Nephron (organoid): ENCODE measurements around the gene TRIML2.

Source experiments
- H3K27ac Mint-ChIP-seq, 3 experiments: 2 replicates each; pipeline ENCODE4 v1.8.0; 2020; ENCODE audit warnings: mixed read lengths in 3 of 3, mild to moderate bottlenecking in 2 of 3, moderate library complexity in 1 of 3
- H3K27me3 Mint-ChIP-seq: 2 replicates; pipeline ENCODE4 v1.8.0; 2021; ENCODE audit warnings: low read depth, mild to moderate bottlenecking, moderate library complexity, mixed read lengths
- H3K36me3 Mint-ChIP-seq: 2 replicates; pipeline ENCODE4 v1.8.0; 2020; ENCODE audit warnings: low read depth, mixed read lengths
- H3K4me1 Mint-ChIP-seq: 2 replicates; pipeline ENCODE4 v1.8.0; 2020; ENCODE audit warnings: mixed read lengths
- H3K4me3 Mint-ChIP-seq, 3 experiments: 2 replicates each; pipeline ENCODE4 v1.8.0; 2020; ENCODE audit warnings: mild to moderate bottlenecking in 3 of 3, mixed read lengths in 3 of 3, moderate library complexity in 2 of 3
- H3K9me3 Mint-ChIP-seq: 2 replicates; pipeline ENCODE4 v1.8.0; 2020; ENCODE audit warnings: mixed read lengths
- TF ChIP-seq, protein P1 (sequence below), 3 experiments: fragments of 200-600 bp; sonication (generic); IDR thresholded peaks; one replicate each; pipeline ENCODE4 v1.5.0; 2021; ENCODE audit warnings: antibody characterized with exemption in 3 of 3; ENCODE audit not compliant: unreplicated experiment in 3 of 3

The TRIML2 gene

DNA sequence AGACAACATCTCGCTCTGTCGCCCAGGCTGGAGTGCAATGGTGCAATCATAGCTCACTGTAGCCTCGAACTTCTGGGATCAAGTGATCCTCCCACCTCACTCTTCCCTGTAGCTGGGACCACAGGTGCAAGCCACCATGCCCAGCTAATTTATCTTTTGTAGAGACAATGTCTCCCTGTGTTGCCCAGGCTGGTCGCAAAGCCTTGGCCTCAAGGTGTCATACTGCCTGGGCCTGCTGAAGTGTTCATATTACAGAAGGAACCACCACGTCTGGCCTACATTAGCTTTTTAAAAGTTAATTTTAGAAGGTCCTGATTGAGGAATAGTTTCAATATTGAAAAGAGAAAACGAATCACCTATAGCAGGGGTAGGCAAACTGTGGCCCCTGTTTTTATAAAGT lies 22.5 kb downstream of the TRIML2 start:
- TF ChIP-seq, protein P1, sequence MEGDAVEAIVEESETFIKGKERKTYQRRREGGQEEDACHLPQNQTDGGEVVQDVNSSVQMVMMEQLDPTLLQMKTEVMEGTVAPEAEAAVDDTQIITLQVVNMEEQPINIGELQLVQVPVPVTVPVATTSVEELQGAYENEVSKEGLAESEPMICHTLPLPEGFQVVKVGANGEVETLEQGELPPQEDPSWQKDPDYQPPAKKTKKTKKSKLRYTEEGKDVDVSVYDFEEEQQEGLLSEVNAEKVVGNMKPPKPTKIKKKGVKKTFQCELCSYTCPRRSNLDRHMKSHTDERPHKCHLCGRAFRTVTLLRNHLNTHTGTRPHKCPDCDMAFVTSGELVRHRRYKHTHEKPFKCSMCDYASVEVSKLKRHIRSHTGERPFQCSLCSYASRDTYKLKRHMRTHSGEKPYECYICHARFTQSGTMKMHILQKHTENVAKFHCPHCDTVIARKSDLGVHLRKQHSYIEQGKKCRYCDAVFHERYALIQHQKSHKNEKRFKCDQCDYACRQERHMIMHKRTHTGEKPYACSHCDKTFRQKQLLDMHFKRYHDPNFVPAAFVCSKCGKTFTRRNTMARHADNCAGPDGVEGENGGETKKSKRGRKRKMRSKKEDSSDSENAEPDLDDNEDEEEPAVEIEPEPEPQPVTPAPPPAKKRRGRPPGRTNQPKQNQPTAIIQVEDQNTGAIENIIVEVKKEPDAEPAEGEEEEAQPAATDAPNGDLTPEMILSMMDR (IDR thresholded peaks at IDR 0.05; ENCODE audit: unreplicated experiment in 3 of 3): no peak
- no peak overlapping the region for H3K4me3 Mint-ChIP-seq
- no peaks in the 10 kb centered on the region for H3K9me3 Mint-ChIP-seq
- no peak overlapping the region for H3K27ac Mint-ChIP-seq
- no peaks in the 10 kb centered on the region for H3K4me1 Mint-ChIP-seq
- H3K36me3 Mint-ChIP-seq: no peaks in the 10 kb centered on the region
- no peaks in the 10 kb centered on the region for H3K27me3 Mint-ChIP-seq

DNA sequence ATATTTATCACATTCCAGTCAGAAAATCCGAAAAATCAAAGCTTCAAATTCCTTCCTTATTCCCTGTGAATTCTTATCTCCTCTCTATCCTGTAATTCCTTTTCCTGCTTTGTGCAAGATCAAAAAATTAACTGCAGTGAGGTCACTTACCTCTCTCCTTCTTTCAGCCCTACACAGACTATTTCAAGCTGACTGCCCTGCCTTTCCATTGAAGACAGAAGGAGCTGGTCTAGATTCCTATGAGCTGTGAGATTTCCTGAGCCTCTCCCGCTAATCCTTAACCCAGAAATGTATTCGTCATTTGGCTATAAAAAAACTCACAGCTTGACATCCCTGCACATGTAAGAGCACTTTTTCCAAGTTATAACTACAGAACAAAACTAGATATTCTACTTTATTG lies 26.6 kb downstream of the TRIML2 start:
- H3K4me1 Mint-ChIP-seq: no peaks in the 10 kb centered on the region

DNA sequence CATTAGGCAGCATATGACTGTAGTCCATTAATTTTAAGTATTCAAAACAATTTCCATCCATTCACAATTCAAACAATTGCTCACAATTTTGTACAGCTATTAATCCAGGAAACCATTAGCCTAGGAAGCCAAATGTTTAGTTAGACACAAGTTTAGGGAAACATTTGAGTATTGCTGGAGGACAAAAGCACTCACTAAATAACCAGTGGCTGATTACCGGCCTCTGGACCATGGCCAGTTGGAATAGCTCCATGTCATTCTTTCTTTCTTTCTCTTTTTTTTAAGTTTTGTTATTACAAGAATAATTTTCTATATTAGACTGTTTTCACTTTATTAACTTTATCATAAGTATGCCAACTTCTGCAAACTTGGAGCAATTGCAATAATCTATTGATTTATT lies 31.3 kb downstream of the TRIML2 start:
- Mint-ChIP-seq H3K4me3 (no peak overlapping the region), H3K9me3 (peaks cover 2% of the 10 kb centered on the region), H3K4me1 (no peaks in the 10 kb centered on the region), H3K27me3 (peaks cover 9% of the 10 kb centered on the region), H3K36me3 (no peaks in the 10 kb centered on the region), H3K27ac (no peak overlapping the region)
- TF ChIP-seq, protein P1 (IDR thresholded peaks at IDR 0.05; ENCODE audit: unreplicated experiment in 3 of 3): no peak

More for the DNA sequence above, 26.6 kb downstream of the TRIML2 start:
- Mint-ChIP-seq H3K9me3 (no peaks in the 10 kb centered on the region), H3K36me3 (no peaks in the 10 kb centered on the region), H3K4me3 (no peak overlapping the region), H3K27me3 (peaks cover 6% of the 10 kb centered on the region), H3K27ac (no peak overlapping the region)
- TF ChIP-seq, protein P1 (IDR thresholded peaks at IDR 0.05; ENCODE audit: unreplicated experiment in 3 of 3): no peak

DNA sequence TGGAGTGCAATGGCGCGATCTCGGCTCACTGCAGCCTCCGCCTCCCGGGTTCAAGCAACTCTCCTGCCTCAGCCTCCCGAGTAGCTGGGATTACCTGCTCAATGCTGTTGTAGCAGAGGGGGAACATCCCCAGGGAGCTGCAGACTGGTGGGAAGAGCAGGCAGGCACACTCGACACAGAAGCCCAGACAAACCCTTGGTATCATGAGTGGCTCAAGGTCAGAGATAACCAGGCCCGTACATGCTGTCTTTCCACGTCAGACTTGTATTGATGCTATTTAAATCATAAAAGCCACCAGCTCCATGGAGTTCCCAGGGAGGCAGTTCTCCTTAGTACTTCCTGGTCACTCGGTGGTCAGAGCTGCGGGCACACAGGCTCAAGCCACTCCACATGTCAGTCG lies 33.2 kb downstream of the TRIML2 start:
- TF ChIP-seq, protein P1 (IDR thresholded peaks at IDR 0.05; ENCODE audit: unreplicated experiment in 3 of 3): no peak
- peaks cover 2% of the 10 kb centered on the region for H3K9me3 Mint-ChIP-seq
- no peaks in the 10 kb centered on the region for H3K36me3 Mint-ChIP-seq
- H3K27me3 Mint-ChIP-seq: peaks cover 8% of the 10 kb centered on the region
- no peak overlapping the region for H3K4me3 Mint-ChIP-seq
- H3K4me1 Mint-ChIP-seq: no peaks in the 10 kb centered on the region
- H3K27ac Mint-ChIP-seq: no peak overlapping the region

DNA sequence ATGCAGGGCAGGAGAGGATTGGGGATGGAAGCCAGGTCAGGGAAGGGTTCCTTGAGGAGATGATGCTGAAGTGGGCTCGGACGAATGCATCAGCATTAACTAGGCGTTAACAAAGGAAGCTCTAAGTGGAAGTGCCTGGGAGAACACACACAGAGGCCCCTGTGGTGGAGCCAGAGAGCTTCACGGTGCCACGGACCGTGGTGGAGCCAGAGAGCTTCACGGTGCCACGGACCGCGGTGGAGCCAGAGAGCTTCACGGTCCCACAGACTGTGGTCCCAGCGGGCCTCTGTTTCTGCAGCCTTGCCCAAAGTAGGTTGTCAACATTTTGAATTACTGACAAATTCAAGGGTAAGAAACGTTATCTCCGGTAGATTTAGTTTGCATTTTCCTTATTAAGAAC lies 48.3 kb downstream of the TRIML2 start:
- H3K36me3 Mint-ChIP-seq: no peaks in the 10 kb centered on the region

GRCh38 chr4:188053302-188053701 lies 56.1 kb downstream of the TRIML2 start:
- TF ChIP-seq, protein P1 (IDR thresholded peaks at IDR 0.05; ENCODE audit: unreplicated experiment in 3 of 3): no peak
- Mint-ChIP-seq H3K27me3 (peaks cover 4% of the 10 kb centered on the region), H3K4me3 (no peak overlapping the region), H3K9me3 (no peaks in the 10 kb centered on the region), H3K36me3 (no peaks in the 10 kb centered on the region), H3K27ac (no peak overlapping the region), H3K4me1 (no peaks in the 10 kb centered on the region)

More for the DNA sequence above, 48.3 kb downstream of the TRIML2 start:
- H3K27me3 Mint-ChIP-seq: peaks cover 3% of the 10 kb centered on the region
- TF ChIP-seq, protein P1 (IDR thresholded peaks at IDR 0.05; ENCODE audit: unreplicated experiment in 3 of 3): no peak
- no peak overlapping the region for H3K27ac Mint-ChIP-seq
- no peaks in the 10 kb centered on the region for H3K9me3 Mint-ChIP-seq
- no peaks in the 10 kb centered on the region for H3K4me1 Mint-ChIP-seq
- no peak overlapping the region for H3K4me3 Mint-ChIP-seq
